ENCODE data around the gene ALDH7A1.

- TF ChIP-seq, protein P1, sequence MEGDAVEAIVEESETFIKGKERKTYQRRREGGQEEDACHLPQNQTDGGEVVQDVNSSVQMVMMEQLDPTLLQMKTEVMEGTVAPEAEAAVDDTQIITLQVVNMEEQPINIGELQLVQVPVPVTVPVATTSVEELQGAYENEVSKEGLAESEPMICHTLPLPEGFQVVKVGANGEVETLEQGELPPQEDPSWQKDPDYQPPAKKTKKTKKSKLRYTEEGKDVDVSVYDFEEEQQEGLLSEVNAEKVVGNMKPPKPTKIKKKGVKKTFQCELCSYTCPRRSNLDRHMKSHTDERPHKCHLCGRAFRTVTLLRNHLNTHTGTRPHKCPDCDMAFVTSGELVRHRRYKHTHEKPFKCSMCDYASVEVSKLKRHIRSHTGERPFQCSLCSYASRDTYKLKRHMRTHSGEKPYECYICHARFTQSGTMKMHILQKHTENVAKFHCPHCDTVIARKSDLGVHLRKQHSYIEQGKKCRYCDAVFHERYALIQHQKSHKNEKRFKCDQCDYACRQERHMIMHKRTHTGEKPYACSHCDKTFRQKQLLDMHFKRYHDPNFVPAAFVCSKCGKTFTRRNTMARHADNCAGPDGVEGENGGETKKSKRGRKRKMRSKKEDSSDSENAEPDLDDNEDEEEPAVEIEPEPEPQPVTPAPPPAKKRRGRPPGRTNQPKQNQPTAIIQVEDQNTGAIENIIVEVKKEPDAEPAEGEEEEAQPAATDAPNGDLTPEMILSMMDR (IDR thresholded peaks at IDR 0.05): peak; percentile 80
- TF ChIP-seq EZH2 (IDR thresholded peaks at IDR 0.05; ENCODE audit: borderline replicate concordance, insufficient read depth, low read depth, low read length, poor library complexity, severe bottlenecking): no peak
These were observed 5.9 kb upstream of the ALDH7A1 start, which contains the start of gene PHAX for GRCh38 chr5:126600631-126601511.

Data from B cell (primary cell).